Mesendoderm (in vitro differentiated cells): ENCODE results near the gene ST7L.

Experiments
- DNase-seq: peaks from one replicate; pipeline ENCODE4 v3.0.0; 2013
- H2AK5ac ChIP-seq: 2 replicates; pipeline ENCODE4 v1.6.1; 2013; ENCODE audit warnings: low read length, inconsistent platforms
- H2BK120ac ChIP-seq: 2 replicates; pipeline ENCODE4 v1.6.1; 2013; ENCODE audit warnings: low read depth, mild to moderate bottlenecking, low read length, moderate library complexity, mixed read lengths
- H2BK15ac ChIP-seq: replicated peaks from 2 replicates; pipeline ENCODE4 v1.6.1; 2013; ENCODE audit warnings: low read depth, mild to moderate bottlenecking, moderate library complexity
- H2BK5ac ChIP-seq: 2 replicates; pipeline ENCODE4 v1.6.1; 2013; ENCODE audit warnings: low read length, inconsistent platforms
- H3K18ac ChIP-seq: 2 replicates; pipeline ENCODE4 v1.6.1; 2013; ENCODE audit warnings: mild to moderate bottlenecking, low read length, mixed read lengths
- H3K23ac ChIP-seq: one replicate; pipeline ENCODE4 v1.6.1; 2013; ENCODE audit warnings: low read length
- H3K27ac ChIP-seq: 2 replicates; pipeline ENCODE4 v1.5.1; 2013; ENCODE audit warnings: low read depth, mild to moderate bottlenecking, inconsistent platforms, low read length, moderate library complexity
- H3K27me3 ChIP-seq: 2 replicates; pipeline ENCODE4 v1.6.1; 2013; ENCODE audit warnings: low read length, control low read depth, mild to moderate bottlenecking, inconsistent platforms; ENCODE audit not compliant: insufficient read depth, poor library complexity
- H3K36me3 ChIP-seq: 2 replicates; pipeline ENCODE4 v1.6.1; 2013; ENCODE audit warnings: low read length, inconsistent platforms; ENCODE audit not compliant: control insufficient read depth, insufficient read depth
- H3K4ac ChIP-seq: one replicate; pipeline ENCODE4 v1.6.1; 2013; ENCODE audit warnings: low read depth, mild to moderate bottlenecking, low read length, moderate library complexity
- H3K4me1 ChIP-seq: 2 replicates; pipeline ENCODE4 v1.6.1; 2013; ENCODE audit warnings: low read depth, low read length, inconsistent platforms; ENCODE audit not compliant: control insufficient read depth
- H3K4me2 ChIP-seq: 2 replicates; pipeline ENCODE4 v1.6.1; 2013; ENCODE audit warnings: low read length
- H3K4me3 ChIP-seq: 2 replicates; pipeline ENCODE4 v1.5.1; 2013; ENCODE audit warnings: mild to moderate bottlenecking, low read length
- H3K56ac ChIP-seq: one replicate; pipeline ENCODE4 v1.6.1; 2013; ENCODE audit warnings: low read length
- H3K79me1 ChIP-seq: 2 replicates; pipeline ENCODE4 v1.6.1; 2013; ENCODE audit warnings: low read length, inconsistent platforms
- H3K79me2 ChIP-seq: 2 replicates; pipeline ENCODE4 v1.6.1; 2013; ENCODE audit warnings: mild to moderate bottlenecking, low read length; ENCODE audit not compliant: control insufficient read depth, insufficient read depth
- H3K9ac ChIP-seq: 2 replicates; pipeline ENCODE4 v1.6.1; 2013; ENCODE audit warnings: low read length, inconsistent platforms
- H4K5ac ChIP-seq: one replicate; pipeline ENCODE4 v1.6.1; 2013; ENCODE audit warnings: low read length
- H4K8ac ChIP-seq: one replicate; pipeline ENCODE4 v1.6.1; 2013; ENCODE audit warnings: low read depth, mild to moderate bottlenecking, control low read depth, low read length, moderate library complexity
- WGBS: extraction: QIAGEN DNeasy Blood & Tissue Kit; methylation state at CpG from one replicate; pipeline ENCODE4 v1.1.7; 2013; ENCODE audit warnings: low lambda C conversion rate, missing lambda C conversion rate; ENCODE audit not compliant: insufficient coverage; ENCODE audit errors: extremely low coverage; 5-methylcytosine and 5-hydroxymethylcytosine counted together

Gene ST7L

GRCh38 chr1:112599477-112599876 lies 19.5 kb downstream of the ST7L start:
- H2AK5ac ChIP-seq = no peak overlapping the region
- no peaks in the 10 kb centered on the region for H3K79me2 ChIP-seq
- no peak overlapping the region for H3K4me3 ChIP-seq
- no peak overlapping the region for H2BK15ac ChIP-seq
- H3K4me1 ChIP-seq = no peaks in the 10 kb centered on the region
- no peak overlapping the region for H3K4ac ChIP-seq
- no peak overlapping the region for H4K5ac ChIP-seq
- H2BK120ac ChIP-seq = no peak overlapping the region
- H3K36me3 ChIP-seq = no peaks in the 10 kb centered on the region
- DNase-seq = no peak
- no peak overlapping the region for H3K4me2 ChIP-seq
- H3K27me3 ChIP-seq = no peaks in the 10 kb centered on the region
- H2BK5ac ChIP-seq = no peak overlapping the region
- H3K56ac ChIP-seq = no peak overlapping the region
- H3K79me1 ChIP-seq = no peaks in the 10 kb centered on the region
- no peak overlapping the region for H3K18ac ChIP-seq
- WGBS = no CpG with 5 or more reads among the region's 4 CpGs
- no peak overlapping the region for H3K27ac ChIP-seq
- no peak overlapping the region for H3K23ac ChIP-seq
- H4K8ac ChIP-seq = no peak overlapping the region
- H3K9ac ChIP-seq = no peak overlapping the region

DNA sequence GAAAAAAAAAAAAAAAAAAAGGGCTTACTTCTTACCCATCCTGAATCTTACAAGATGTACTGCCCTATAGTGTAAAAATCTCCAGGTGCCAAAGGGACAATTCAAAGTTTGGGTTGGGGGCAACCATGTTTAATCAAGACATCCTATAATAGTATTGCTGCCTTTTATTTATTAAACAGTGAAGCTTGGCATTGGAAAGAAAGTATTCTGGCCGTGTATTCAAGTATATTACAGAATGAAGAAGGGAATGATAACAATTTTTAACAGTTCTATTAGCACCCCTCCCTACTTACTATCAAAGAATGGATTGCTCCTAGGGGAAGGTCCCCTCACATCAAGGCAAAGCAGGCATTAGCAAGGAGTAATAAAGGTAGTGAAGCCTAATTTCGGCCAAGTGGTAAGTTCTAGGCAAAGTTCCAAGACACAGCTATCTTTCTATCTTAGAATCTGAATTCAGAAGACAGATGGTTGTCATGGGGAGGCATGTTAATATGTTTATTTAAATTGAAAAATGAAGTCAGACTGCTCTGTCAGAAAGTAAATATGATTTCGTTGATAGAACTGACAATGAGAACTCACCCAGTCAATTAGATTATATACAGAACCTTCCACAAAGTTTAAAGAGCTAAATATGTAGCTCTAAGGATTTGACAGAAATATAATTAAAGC lies 24.6 kb downstream of the ST7L start:
- no peak overlapping the region for H3K4me2 ChIP-seq
- no peaks in the 10 kb centered on the region for H3K79me2 ChIP-seq
- H3K27me3 ChIP-seq = no peaks in the 10 kb centered on the region
- no peak overlapping the region for H3K4ac ChIP-seq
- no peak overlapping the region for H2BK5ac ChIP-seq
- no peak overlapping the region for H3K9ac ChIP-seq
- H3K18ac ChIP-seq = no peak overlapping the region
- no peak for DNase-seq
- no peak overlapping the region for H2AK5ac ChIP-seq
- H2BK15ac ChIP-seq = no peak overlapping the region
- H2BK120ac ChIP-seq = no peak overlapping the region
- no peak overlapping the region for H3K23ac ChIP-seq
- H3K36me3 ChIP-seq = no peaks in the 10 kb centered on the region
- no peak overlapping the region for H4K8ac ChIP-seq
- no peak overlapping the region for H3K4me3 ChIP-seq
- H3K56ac ChIP-seq = no peak overlapping the region
- H3K4me1 ChIP-seq = no peaks in the 10 kb centered on the region
- no peaks in the 10 kb centered on the region for H3K79me1 ChIP-seq
- no CpG with 5 or more reads among the region's 3 CpGs for WGBS
- H3K27ac ChIP-seq = no peak overlapping the region
- H4K5ac ChIP-seq = no peak overlapping the region

GRCh38 chr1:112589766-112590165 lies 29.2 kb downstream of the ST7L start:
- no peaks in the 10 kb centered on the region for H3K4me1 ChIP-seq
- H3K27ac ChIP-seq = no peak overlapping the region
- H2BK5ac ChIP-seq = no peak overlapping the region
- H3K9ac ChIP-seq = no peak overlapping the region
- H3K79me2 ChIP-seq = no peaks in the 10 kb centered on the region
- H2AK5ac ChIP-seq = no peak overlapping the region
- H3K56ac ChIP-seq = no peak overlapping the region
- H3K27me3 ChIP-seq = no peaks in the 10 kb centered on the region
- no peak overlapping the region for H2BK15ac ChIP-seq
- peak; percentile 1 for DNase-seq
- H4K5ac ChIP-seq = no peak overlapping the region
- no peak overlapping the region for H2BK120ac ChIP-seq
- no peaks in the 10 kb centered on the region for H3K79me1 ChIP-seq
- no peak overlapping the region for H4K8ac ChIP-seq
- H3K4me3 ChIP-seq = no peak overlapping the region
- H3K4me2 ChIP-seq = no peak overlapping the region
- H3K23ac ChIP-seq = no peak overlapping the region
- no peaks in the 10 kb centered on the region for H3K36me3 ChIP-seq
- WGBS = no CpG with 5 or more reads among the region's 1 CpG
- H3K4ac ChIP-seq = no peak overlapping the region
- H3K18ac ChIP-seq = no peak overlapping the region

GRCh38 chr1:112583366-112583765 lies 35.6 kb downstream of the ST7L start:
- Histone ChIP-seq H3K18ac (no peak overlapping the region), H3K79me2 (no peaks in the 10 kb centered on the region), H3K4ac (no peak overlapping the region), H3K4me2 (no peak overlapping the region), H2BK5ac (no peak overlapping the region), H4K5ac (no peak overlapping the region), H3K4me3 (no peak overlapping the region), H3K79me1 (no peaks in the 10 kb centered on the region), H2BK120ac (no peak overlapping the region), H3K27me3 (no peaks in the 10 kb centered on the region), H3K27ac (no peak overlapping the region), H3K23ac (no peak overlapping the region), H3K4me1 (no peaks in the 10 kb centered on the region), H3K56ac (no peak overlapping the region), H4K8ac (no peak overlapping the region), H3K36me3 (no peaks in the 10 kb centered on the region), H2BK15ac (no peak overlapping the region), H2AK5ac (no peak overlapping the region), H3K9ac (no peak overlapping the region)
- no peak for DNase-seq

DNA sequence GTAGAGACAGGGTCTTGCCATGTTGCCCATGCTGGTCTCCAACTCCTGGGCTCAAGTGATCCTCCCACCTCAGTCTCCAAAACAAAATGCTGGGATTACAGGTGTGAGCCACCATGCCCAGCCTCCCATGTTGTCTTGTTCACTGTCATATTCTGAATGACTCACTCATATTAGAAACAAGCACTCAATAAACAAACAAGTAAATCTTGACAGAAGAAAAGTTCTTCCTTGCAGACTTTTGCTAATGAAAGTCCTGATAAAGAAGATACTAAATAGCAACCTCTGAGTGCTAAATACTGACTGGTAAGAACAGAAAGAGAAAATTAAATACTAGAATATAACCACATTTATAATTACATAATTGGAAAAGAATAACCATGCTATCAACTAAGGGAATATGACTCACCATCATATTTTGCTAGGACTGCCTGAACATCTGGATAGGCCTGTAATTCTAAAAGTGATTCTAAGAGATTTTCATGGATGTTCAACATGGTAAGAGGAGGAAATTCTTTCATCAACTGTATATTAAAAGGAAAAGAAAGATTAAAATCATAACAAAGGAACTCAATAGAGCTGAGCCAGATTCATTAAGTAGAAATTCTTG lies 37.3 kb downstream of the ST7L start:
- Histone ChIP-seq H3K79me2 (no peaks in the 10 kb centered on the region), H3K4me1 (no peaks in the 10 kb centered on the region), H3K27ac (no peak overlapping the region), H4K5ac (no peak overlapping the region), H2BK15ac (no peak overlapping the region), H3K4me3 (no peak overlapping the region), H3K4ac (no peak overlapping the region), H3K27me3 (no peaks in the 10 kb centered on the region), H3K56ac (no peak overlapping the region), H3K79me1 (no peaks in the 10 kb centered on the region), H3K18ac (no peak overlapping the region), H3K4me2 (no peak overlapping the region), H3K23ac (no peak overlapping the region), H2BK120ac (no peak overlapping the region), H2AK5ac (no peak overlapping the region), H4K8ac (no peak overlapping the region), H2BK5ac (no peak overlapping the region), H3K9ac (no peak overlapping the region), H3K36me3 (no peaks in the 10 kb centered on the region)
- no peak for DNase-seq
